Gastrocnemius medialis (tissue), 4 donors: ENCODE data around the gene SAT1. TPM values are rescaled to one million over a fixed set of nuclear protein-coding genes. Genes with fewer than 3 reads are reported as not detected.
A peak's percentile ranks its signal among the peaks of the same experiment; 100 is the strongest.

ENCODE experiments used
- ATAC-seq, 2 donors: fragments of 150-250 bp; one replicate each; pipeline ENCODE4 v1.9.1; 2016
- DNase-seq, 2 donors: peaks; one replicate each; pipeline ENCODE4 v3.0.0-alpha.2; 2019
- H3K27ac ChIP-seq, 4 donors: fragments of 200-600 bp; sonication (generic); 1 replicate in 1 of 4; 2 replicates in 3 of 4; pipeline ENCODE4 v1.5.1; 2016 to 2018; ENCODE audit warnings: mild to moderate bottlenecking in 2 of 4, moderate library complexity in 1 of 4
- H3K27me3 ChIP-seq, 3 donors: fragments of 200-600 bp; sonication (generic) in 2 of 3; 1 replicate in 1 of 3; 2 replicates in 2 of 3; pipeline versions ENCODE4 v1.5.1 to v1.6.0; 2016 to 2019; ENCODE audit warnings: mild to moderate bottlenecking in 1 of 3, moderate library complexity in 1 of 3
- H3K36me3 ChIP-seq, 2 donors: fragments of 200-600 bp; sonication (generic) in 1 of 2; one replicate each; pipeline ENCODE4 v1.5.1; 2017 to 2018
- H3K4me1 ChIP-seq, 2 donors: fragments of 200-600 bp; sonication (generic) in 1 of 2; one replicate each; pipeline ENCODE4 v1.5.1; 2016 to 2017; ENCODE audit warnings: mild to moderate bottlenecking in 2 of 2
- H3K4me3 ChIP-seq, 4 donors: fragments of 200-600 bp; sonication (generic) in 3 of 4; 1 replicate in 1 of 4; 2 replicates in 3 of 4; pipeline ENCODE4 v1.5.1; 2016 to 2019; ENCODE audit warnings: mild to moderate bottlenecking in 2 of 4
- H3K9me3 ChIP-seq, 3 donors: fragments of 200-600 bp; sonication (generic) in 2 of 3; 1 replicate in 1 of 3; 2 replicates in 2 of 3; pipeline ENCODE4 v1.5.1; 2016 to 2019
- CTCF ChIP-seq, 5 experiments: fragments of 450-650 bp in 3 of 5; fragments of 200-600 bp in 2 of 5; sonication (generic) in 2 of 5; IDR thresholded peaks in 4 of 5; conservative IDR thresholded peaks in 1 of 5; 1 replicate in 4 of 5; 2 replicates in 1 of 5; pipeline ENCODE4 v1.5.1; 2016 to 2019; ENCODE audit warnings: antibody characterized with exemption in 5 of 5, mild to moderate bottlenecking in 3 of 5, moderate library complexity in 3 of 5
- POLR2A ChIP-seq, 2 donors: fragments of 450-650 bp; IDR thresholded peaks; one replicate each; pipeline ENCODE4 v1.6.1; 2017; ENCODE audit warnings: antibody characterized with exemption in 2 of 2, mild to moderate bottlenecking in 2 of 2, moderate library complexity in 2 of 2
- in situ Hi-C, 4 donors: fragments of 200-750 bp; cut with MboI; loops; one replicate each; pipeline versions ENCODE4 v1.15.0 to v1.8.0; 2017; ENCODE audit warnings: low sequenced_read_pairs in 4 of 4
- intact Hi-C: fragments of 100-400 bp; cut with DNase I; formaldehyde crosslinking; loops from one replicate; pipeline ENCODE4 v1.15.1; 2023; ENCODE audit warnings: low total_unique reads
- total RNA-seq, 4 donors: library from RNA; depleted of rRNA; stranded (reverse); fragments of >200 nt; gene quantifications; one replicate each; pipeline versions ENCODE4 v1.1.0 to v1.2.3, GENCODE V29; 2016

SAT1 gene
- total RNA-seq, 4 donors from 2014 or later: 46.1 to 122 (median 81.4) TPM

GRCh38 chrX:23805389-23805788 lies 22.4 kb downstream of the SAT1 start:
- H3K4me3 ChIP-seq: no peak overlapping the region
- H3K27ac ChIP-seq: no peak overlapping the region
- intact Hi-C loops: no loop called here

GRCh38 chrX:23810279-23810678 lies 27.3 kb downstream of the SAT1 start:
- intact Hi-C loops (no loop called here), in situ Hi-C loops (no loop called here)
- no peak overlapping the region for H3K4me3 ChIP-seq
- no peaks in the 10 kb centered on the region for H3K36me3 ChIP-seq
- H3K27me3 ChIP-seq: no peaks in the 10 kb centered on the region
- no peaks in the 10 kb centered on the region for H3K4me1 ChIP-seq
- H3K9me3 ChIP-seq: no peaks in the 10 kb centered on the region
- no peak for DNase-seq
- TF ChIP-seq CTCF (IDR thresholded peaks at IDR 0.05 in 4 of 5, conservative IDR thresholded peaks at IDR 0.05 in 1 of 5) (no peak), POLR2A (IDR thresholded peaks at IDR 0.05) (no peak)
- no peak for ATAC-seq
- H3K27ac ChIP-seq: no peak overlapping the region

More at GRCh38 chrX:23805389-23805788, 22.4 kb downstream of the SAT1 start:
- H3K9me3 ChIP-seq: no peaks in the 10 kb centered on the region
- H3K4me1 ChIP-seq: no peaks in the 10 kb centered on the region
- H3K36me3 ChIP-seq: no peaks in the 10 kb centered on the region
- H3K27me3 ChIP-seq: no peaks in the 10 kb centered on the region
- no peak for TF ChIP-seq POLR2A (IDR thresholded peaks at IDR 0.05)
- no peak for TF ChIP-seq CTCF (IDR thresholded peaks at IDR 0.05 in 4 of 5, conservative IDR thresholded peaks at IDR 0.05 in 1 of 5)
- in situ Hi-C loops: no loop called here
- no peak for ATAC-seq
- DNase-seq: no peak

- ATAC-seq: peak; percentile 58 to 60
- H3K36me3 ChIP-seq: no peaks in the 10 kb centered on the region
- peak overlapping the region in 2 of 4 donors; percentile 13 to 22 for H3K27ac ChIP-seq
- TF ChIP-seq POLR2A (IDR thresholded peaks at IDR 0.05) (no peak), CTCF (IDR thresholded peaks at IDR 0.05 in 4 of 5, conservative IDR thresholded peaks at IDR 0.05 in 1 of 5) (no peak)
- DNase-seq: peak in 1 of 2 donors; percentile 18
- H3K4me3 ChIP-seq: no peak overlapping the region
- H3K27me3 ChIP-seq: no peaks in the 10 kb centered on the region
- intact Hi-C loops: no loop called here
- no peaks in the 10 kb centered on the region for H3K4me1 ChIP-seq
- H3K9me3 ChIP-seq: no peaks in the 10 kb centered on the region
- in situ Hi-C loops: no loop called here
Measured at GRCh38 chrX:23811108-23811651, 28.2 kb downstream of the SAT1 start.

GRCh38 chrX:23811656-23812055 lies 28.7 kb downstream of the SAT1 start:
- Histone ChIP-seq H3K4me3 (no peak overlapping the region), H3K36me3 (no peaks in the 10 kb centered on the region), H3K9me3 (no peaks in the 10 kb centered on the region), H3K27me3 (no peaks in the 10 kb centered on the region), H3K4me1 (no peaks in the 10 kb centered on the region), H3K27ac (peak overlapping the region in 2 of 4 donors; percentile 13 to 22)
- TF ChIP-seq CTCF (IDR thresholded peaks at IDR 0.05 in 4 of 5, conservative IDR thresholded peaks at IDR 0.05 in 1 of 5) (no peak), POLR2A (IDR thresholded peaks at IDR 0.05) (no peak)
- intact Hi-C loops (no loop called here), in situ Hi-C loops (no loop called here)
- ATAC-seq: no peak
- no peak for DNase-seq

GRCh38 chrX:23813808-23814207 lies 30.8 kb downstream of the SAT1 start:
- Histone ChIP-seq H3K4me3 (no peak overlapping the region), H3K27ac (no peak overlapping the region), H3K27me3 (no peaks in the 10 kb centered on the region), H3K36me3 (no peaks in the 10 kb centered on the region), H3K4me1 (no peaks in the 10 kb centered on the region), H3K9me3 (no peaks in the 10 kb centered on the region)
- in situ Hi-C loops (no loop called here), intact Hi-C loops (no loop called here)
- ATAC-seq (no peak), DNase-seq (no peak)
- TF ChIP-seq CTCF (IDR thresholded peaks at IDR 0.05 in 4 of 5, conservative IDR thresholded peaks at IDR 0.05 in 1 of 5): no peak
- TF ChIP-seq POLR2A (IDR thresholded peaks at IDR 0.05): no peak
